ENCODE data around the gene AMIGO3.

DNA sequence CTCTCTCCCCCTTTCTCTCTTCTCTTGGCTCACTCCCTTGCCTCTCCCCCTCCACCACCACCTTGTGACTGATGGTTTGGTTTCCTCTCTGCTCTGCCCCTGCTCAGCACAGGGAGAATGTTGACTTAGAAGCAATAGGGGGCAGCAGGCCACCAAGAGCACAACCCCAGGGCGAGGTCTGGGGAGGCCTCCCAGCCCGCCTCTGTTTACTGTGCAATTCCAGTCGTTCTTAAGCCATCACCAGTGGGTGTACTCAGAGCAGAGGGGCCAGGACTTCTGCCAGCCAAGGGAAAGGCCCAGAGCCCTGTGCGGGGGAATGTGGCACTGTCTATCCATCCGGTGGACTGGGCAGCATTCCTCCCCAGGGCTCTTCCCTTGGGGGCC is 51.1 kb downstream of the AMIGO3 start:
- TF ChIP-seq, protein P1, sequence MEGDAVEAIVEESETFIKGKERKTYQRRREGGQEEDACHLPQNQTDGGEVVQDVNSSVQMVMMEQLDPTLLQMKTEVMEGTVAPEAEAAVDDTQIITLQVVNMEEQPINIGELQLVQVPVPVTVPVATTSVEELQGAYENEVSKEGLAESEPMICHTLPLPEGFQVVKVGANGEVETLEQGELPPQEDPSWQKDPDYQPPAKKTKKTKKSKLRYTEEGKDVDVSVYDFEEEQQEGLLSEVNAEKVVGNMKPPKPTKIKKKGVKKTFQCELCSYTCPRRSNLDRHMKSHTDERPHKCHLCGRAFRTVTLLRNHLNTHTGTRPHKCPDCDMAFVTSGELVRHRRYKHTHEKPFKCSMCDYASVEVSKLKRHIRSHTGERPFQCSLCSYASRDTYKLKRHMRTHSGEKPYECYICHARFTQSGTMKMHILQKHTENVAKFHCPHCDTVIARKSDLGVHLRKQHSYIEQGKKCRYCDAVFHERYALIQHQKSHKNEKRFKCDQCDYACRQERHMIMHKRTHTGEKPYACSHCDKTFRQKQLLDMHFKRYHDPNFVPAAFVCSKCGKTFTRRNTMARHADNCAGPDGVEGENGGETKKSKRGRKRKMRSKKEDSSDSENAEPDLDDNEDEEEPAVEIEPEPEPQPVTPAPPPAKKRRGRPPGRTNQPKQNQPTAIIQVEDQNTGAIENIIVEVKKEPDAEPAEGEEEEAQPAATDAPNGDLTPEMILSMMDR (IDR thresholded peaks at IDR 0.05), result no peak
- no peak for TF ChIP-seq POLR2A (IDR thresholded peaks at IDR 0.05)

All from testis (tissue), 2 donors.